ENCODE data around the gene SLC6A16. TPM values are rescaled to one million over a fixed set of nuclear protein-coding genes. Genes with fewer than 3 reads are reported as not detected.

SLC6A16 gene
- total RNA-seq, 1 experiment from 2014 or later, result 3.2 TPM

DNA sequence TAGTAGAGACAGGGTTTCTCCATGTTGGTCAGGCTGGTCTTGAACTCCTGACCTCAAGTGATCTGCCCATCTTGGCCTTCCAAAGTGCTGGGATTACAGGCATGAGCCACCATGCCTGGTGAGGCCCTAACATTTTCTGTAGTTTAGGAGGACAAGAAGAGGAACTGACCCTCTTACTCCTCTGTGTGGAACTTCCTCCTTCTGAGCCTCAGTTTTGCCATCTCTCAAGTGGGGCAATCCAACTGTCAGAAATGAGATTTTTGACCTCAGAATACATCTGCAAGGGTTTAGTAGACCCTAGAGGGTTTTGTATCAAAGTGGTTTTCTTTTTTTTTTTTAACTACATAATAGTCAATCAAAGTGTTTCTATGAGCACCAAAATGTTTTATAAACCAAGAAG, 41.1 kb upstream of the SLC6A16 start:
- Histone ChIP-seq H4K8ac (replicated peaks; ENCODE audit: insufficient read length, low read depth, low read length) (no peak overlapping the region), H2AFZ (ENCODE audit: low read length) (no peak overlapping the region), H3K56ac (ENCODE audit: insufficient read length, low read depth, low read length) (no peak overlapping the region), H3T11ph (ENCODE audit: low read length) (no peak overlapping the region), H3K23ac (ENCODE audit: insufficient read length, low read depth, low read length) (no peak overlapping the region), H4K20me1 (ENCODE audit: control insufficient read depth, insufficient read depth, insufficient read length) (no peaks in the 10 kb centered on the region), H2BK5ac (ENCODE audit: insufficient read length, low read length) (no peak overlapping the region), H3K27me3 (ENCODE audit: insufficient read depth, low read length) (no peaks in the 10 kb centered on the region), H2BK15ac (ENCODE audit: low read depth, low read length) (no peak overlapping the region), H4K91ac (ENCODE audit: insufficient read length, low read depth, low read length) (no peak overlapping the region), H2BK12ac (ENCODE audit: insufficient read length, low read depth, low read length) (no peak overlapping the region), H3K4me2 (ENCODE audit: insufficient read depth, insufficient read length, low read length) (no peak overlapping the region), H2AK5ac (ENCODE audit: insufficient read length, low read length) (no peak overlapping the region), H3K23me2 (ENCODE audit: insufficient read length, low read depth, low read length, poor library complexity, severe bottlenecking) (peaks cover 8% of the 10 kb centered on the region), H3K4ac (ENCODE audit: low read depth, low read length) (no peak overlapping the region), H3K79me2 (ENCODE audit: insufficient read depth, low read length) (peaks cover 2% of the 10 kb centered on the region; the same call in 1 of the 2 replicates), H2BK120ac (ENCODE audit: low read depth, low read length, poor library complexity, severe bottlenecking) (no peak overlapping the region), H3K14ac (ENCODE audit: insufficient read depth, low read length) (no peak overlapping the region), H3K18ac (ENCODE audit: insufficient read length, low read depth, low read length) (no peak overlapping the region), H2BK20ac (ENCODE audit: low read depth, low read length, poor library complexity, severe bottlenecking) (no peak overlapping the region), H3K27ac (ENCODE audit: insufficient read length, low read depth, low read length) (no peak overlapping the region), H4K5ac (ENCODE audit: insufficient read length, low read depth, low read length) (no peak overlapping the region), H3K79me1 (ENCODE audit: insufficient read depth, low read depth, low read length, poor library complexity, severe bottlenecking) (no peaks in the 10 kb centered on the region), H3K9ac (ENCODE audit: extremely low read depth, insufficient read length, low read length) (no peak overlapping the region), H3K9me3 (ENCODE audit: control insufficient read depth, low read depth, low read length) (peaks cover 11% of the 10 kb centered on the region), H3K4me1 (ENCODE audit: insufficient read depth, low read length) (no peaks in the 10 kb centered on the region; the same call in 1 of the 2 replicates)
- peaks cover 10 to 16% (median 12%) of the 10 kb centered on the region in 3 experiments for H3K36me3 Mint-ChIP-seq (ENCODE audit: insufficient read depth in 1 of 3, low read depth in 3 of 3)
- H3K27ac Mint-ChIP-seq, result no peak overlapping the region
- H3K4me1 Mint-ChIP-seq, result peaks cover 0 to 5% of the 10 kb centered on the region in 2 experiments; a peak in 1 of 4 replicates
- H3K4me3 Mint-ChIP-seq, result no peak overlapping the region
- no peak for DNase-seq
- H3K27me3 Mint-ChIP-seq (ENCODE audit: low read depth), result peaks cover 8% of the 10 kb centered on the region
- peaks cover 16 to 22% of the 10 kb centered on the region in 2 experiments for H3K9me3 Mint-ChIP-seq
- no peak for TF ChIP-seq CTCF (conservative IDR thresholded peaks at IDR 0.05)
